SKM-1 treated with dmso at 0.1 percent for 144 hours (cell line): ENCODE measurements around the gene CLDN8.

Experiments
- DNase-seq: peaks from one replicate; lab custom pipeline; 2025; ENCODE audit not compliant: unreplicated experiment; lab: John Stamatoyannopoulos, UW

Gene CLDN8

GRCh38 chr21:30216041-30216723, at the start of gene CLDN8:
Gene CLDN8, minus strand, starts transcription at chr21:30216097. Its CDS starts 172 bp downstream, at chr21:30215925.
- DNase-seq: no peak

GRCh38 chr21:30257773-30258172, 41.9 kb upstream of the CLDN8 start:
- DNase-seq: no peak

- no peak for DNase-seq
Observed at GRCh38 chr21:30256100-30256499, 40.2 kb upstream of the CLDN8 start.

GRCh38 chr21:30255679-30256078, 39.8 kb upstream of the CLDN8 start:
- DNase-seq: no peak

GRCh38 chr21:30251781-30252180, 35.9 kb upstream of the CLDN8 start:
- no peak for DNase-seq

GRCh38 chr21:30249936-30250335, 34.0 kb upstream of the CLDN8 start:
- no peak for DNase-seq

- no peak for DNase-seq
Observed at GRCh38 chr21:30248844-30249243, 32.9 kb upstream of the CLDN8 start.

- DNase-seq: no peak
Observed at GRCh38 chr21:30245061-30245460, 29.2 kb upstream of the CLDN8 start.

GRCh38 chr21:30243691-30244090, 27.8 kb upstream of the CLDN8 start:
- no peak for DNase-seq

GRCh38 chr21:30240661-30241060, 24.8 kb upstream of the CLDN8 start:
- no peak for DNase-seq

GRCh38 chr21:30238168-30238567, 22.3 kb upstream of the CLDN8 start:
- no peak for DNase-seq

GRCh38 chr21:30234643-30235042, 18.7 kb upstream of the CLDN8 start:
- DNase-seq: no peak

GRCh38 chr21:30234050-30234449, 18.2 kb upstream of the CLDN8 start:
- no peak for DNase-seq

- DNase-seq: no peak
Observed at GRCh38 chr21:30233228-30234020, 17.5 kb upstream of the CLDN8 start.

- DNase-seq: no peak
Observed at GRCh38 chr21:30232011-30232410, 16.1 kb upstream of the CLDN8 start.

- DNase-seq: peak; percentile 63
Observed at GRCh38 chr21:30227633-30228404, 11.9 kb upstream of the CLDN8 start.

GRCh38 chr21:30227128-30227527, 11.2 kb upstream of the CLDN8 start:
- DNase-seq: no peak

- DNase-seq: no peak
Observed at GRCh38 chr21:30223596-30223995, 7.7 kb upstream of the CLDN8 start.

- no peak for DNase-seq
Observed at GRCh38 chr21:30222724-30223123, 6.8 kb upstream of the CLDN8 start.

- no peak for DNase-seq
Observed at GRCh38 chr21:30211071-30211470, 4.8 kb downstream of the CLDN8 start.

- DNase-seq: no peak
Observed at GRCh38 chr21:30209601-30210000, 6.3 kb downstream of the CLDN8 start.

- DNase-seq: no peak
Observed at GRCh38 chr21:30207252-30207579, 8.7 kb downstream of the CLDN8 start.
